Smooth muscle cell of the umbilical artery (primary cell): ENCODE data around the gene THAP3. TPM values are rescaled to one million over a fixed set of nuclear protein-coding genes. Genes with fewer than 3 reads are reported as not detected.

Experiments used
- total RNA-seq: library from RNA; depleted of rRNA; stranded (reverse); fragments of >200 nt; gene quantifications from 2 replicates; pipeline ENCODE4 v1.2.3, GENCODE V29; 2014

THAP3 gene, protein sequence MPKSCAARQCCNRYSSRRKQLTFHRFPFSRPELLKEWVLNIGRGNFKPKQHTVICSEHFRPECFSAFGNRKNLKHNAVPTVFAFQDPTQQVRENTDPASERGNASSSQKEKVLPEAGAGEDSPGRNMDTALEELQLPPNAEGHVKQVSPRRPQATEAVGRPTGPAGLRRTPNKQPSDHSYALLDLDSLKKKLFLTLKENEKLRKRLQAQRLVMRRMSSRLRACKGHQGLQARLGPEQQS
- total RNA-seq: 13.7 and 19.6 TPM in 2 replicates

DNA sequence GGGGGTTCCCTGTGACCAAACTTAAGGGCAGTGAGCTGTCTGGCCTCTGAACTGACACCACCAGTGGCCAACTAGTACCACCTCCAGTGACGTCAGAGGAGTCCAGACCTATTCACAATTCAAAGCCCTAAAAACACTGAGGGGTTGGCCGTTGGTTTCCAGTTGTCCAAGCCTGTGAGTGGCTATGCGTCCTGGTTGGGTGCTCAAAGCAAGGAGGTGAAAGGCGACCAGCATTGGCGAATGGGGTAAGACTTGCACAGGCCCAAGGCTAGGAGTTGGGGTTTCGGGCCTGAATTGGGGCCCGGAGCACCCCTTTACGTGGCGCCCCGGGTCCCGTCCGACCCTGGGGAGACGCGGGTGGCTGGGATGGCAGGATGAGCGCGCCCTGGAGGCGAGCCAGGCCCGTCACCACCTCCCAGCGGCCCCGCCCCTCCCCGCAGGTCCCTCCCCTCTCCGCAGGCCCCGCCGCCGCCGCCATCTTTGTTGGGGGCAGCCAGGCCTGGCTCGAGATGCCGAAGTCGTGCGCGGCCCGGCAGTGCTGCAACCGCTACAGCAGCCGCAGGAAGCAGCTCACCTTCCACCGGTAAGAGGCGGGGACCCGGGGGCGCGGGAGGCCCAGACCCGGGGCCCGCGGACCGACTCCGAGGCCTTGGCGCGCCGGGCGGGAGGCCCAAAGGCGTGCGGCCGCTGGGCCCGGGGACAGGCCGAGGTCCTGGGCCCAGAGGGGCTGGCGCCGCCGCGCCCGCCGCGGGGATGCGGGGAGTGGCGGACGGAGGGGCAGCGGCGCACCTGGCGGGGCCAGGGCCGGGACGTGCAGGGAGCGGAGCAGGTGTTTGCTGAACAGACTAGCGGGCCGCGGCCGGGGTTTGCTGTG lies at the start of gene THAP3:
THAP3 (plus strand) TSS at position 159 of the 874 bp plus-strand sequence; CDS start at position 510, 351 bp downstream.

DNA sequence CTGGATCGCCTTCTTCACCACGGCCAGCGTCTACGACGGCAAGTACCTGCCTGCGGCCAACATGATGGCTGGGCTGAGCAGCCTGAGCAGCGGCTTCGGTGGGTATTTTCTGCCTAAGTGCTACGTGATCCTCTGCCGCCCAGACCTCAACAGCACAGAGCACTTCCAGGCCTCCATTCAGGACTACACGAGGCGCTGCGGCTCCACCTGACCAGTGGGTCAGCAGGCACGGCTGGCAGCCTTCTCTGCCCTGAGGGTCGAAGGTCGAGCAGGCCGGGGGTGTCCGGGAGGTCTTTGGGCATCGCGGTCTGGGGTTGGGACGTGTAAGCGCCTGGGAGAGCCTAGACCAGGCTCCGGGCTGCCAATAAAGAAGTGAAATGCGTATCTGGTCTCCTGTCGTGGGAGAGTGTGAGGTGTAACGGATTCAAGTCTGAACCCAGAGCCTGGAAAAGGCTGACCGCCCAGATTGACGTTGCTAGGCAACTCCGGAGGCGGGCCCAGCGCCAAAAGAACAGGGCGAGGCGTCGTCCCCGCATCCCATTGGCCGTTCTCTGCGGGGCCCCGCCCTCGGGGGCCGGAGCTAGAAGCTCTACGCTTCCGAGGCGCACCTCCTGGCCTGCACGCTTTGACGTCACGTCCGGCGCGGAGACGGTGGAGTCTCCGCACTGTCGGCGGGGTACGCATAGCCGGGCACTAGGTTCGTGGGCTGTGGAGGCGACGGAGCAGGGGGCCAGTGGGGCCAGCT lies 45.1 kb upstream of the THAP3 start, which contains the start of gene ZBTB48:
ZBTB48 (plus strand) TSS at position 621 of the 745 bp plus-strand sequence. CDS start 616 bp downstream, outside the sequence.

DNA sequence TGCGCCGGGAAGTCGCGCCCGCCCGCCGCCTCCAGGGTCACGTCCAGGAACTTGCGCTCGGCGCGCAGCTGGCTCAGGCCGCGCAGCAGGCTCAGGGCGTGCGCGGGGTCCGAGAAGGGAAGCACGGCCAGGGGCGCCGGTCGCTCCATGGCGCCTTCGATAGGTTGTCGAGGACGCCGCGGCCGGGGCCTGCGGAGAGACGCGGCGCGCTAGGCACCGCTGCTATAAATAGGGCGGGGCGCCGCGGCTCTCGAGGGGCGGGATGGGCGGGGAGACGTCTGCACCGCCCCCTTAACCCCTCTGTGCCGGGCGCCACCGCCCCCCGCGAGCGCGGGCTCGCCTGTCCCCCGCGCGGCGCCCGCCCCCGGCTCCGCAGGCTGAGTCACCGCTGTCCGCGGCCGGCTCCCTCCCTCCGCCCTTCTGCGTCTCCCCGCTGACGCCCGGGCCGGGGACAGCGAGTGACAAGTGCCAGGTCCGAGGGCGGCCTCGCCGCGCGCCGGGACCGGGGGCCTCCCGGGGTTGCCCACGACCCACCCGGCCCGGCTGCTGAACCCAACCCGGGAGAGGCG lies 21.9 kb upstream of the THAP3 start, which contains the start of gene KLHL21:
KLHL21 (minus strand) TSS at position 201 of the 569 bp plus-strand sequence; CDS start at position 149, 52 bp downstream.

DNA sequence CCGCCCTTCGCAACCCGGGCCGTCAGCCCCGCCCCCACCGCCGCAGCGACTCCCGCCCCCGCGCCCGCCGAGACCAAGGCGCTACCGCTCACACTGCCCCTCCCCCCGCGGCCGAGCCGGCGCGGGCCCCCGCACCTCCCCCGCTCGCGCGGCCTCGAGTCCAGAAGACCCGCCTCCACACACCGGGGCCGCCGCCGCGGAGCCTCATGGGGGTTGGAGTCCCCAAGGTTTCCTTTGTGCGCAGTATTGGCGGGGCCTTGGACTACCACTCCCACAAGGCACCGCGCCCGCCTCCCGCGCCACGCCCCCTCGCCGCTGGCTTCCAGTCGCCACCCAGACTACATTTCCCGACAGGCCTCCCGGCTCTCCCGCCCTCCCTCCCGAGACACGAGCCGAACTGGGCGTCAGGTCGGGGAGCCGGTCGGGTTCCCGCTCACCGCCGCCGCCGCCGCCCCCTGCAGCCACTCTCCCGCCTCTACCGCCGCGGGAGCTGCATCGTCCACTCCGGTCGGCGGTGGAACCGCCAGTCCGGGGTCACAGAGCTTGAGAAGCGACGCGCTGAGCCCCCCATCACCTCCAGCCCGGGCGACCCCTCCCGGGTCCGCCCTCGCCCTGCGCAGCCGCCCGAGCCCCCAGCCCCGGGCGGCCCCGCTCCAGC lies 11.2 kb upstream of the THAP3 start, which contains the start of gene PHF13:
PHF13 (plus strand) TSS at position 371 of the 658 bp plus-strand sequence. CDS start 336 bp downstream, outside the sequence.

Other genes starting within 250 kb of the THAP3 start
- 26.1 and 50.6 TPM in 2 replicates for gene ACOT7, start 231.1 kb upstream of the THAP3 start, total RNA-seq
- gene HES2, start 204.9 kb upstream of the THAP3 start, total RNA-seq: 0.37 TPM in 1 of 2 replicates, not detected in the other
- gene ESPN, start 200.1 kb upstream of the THAP3 start, total RNA-seq: 0.05 TPM in 1 of 2 replicates, not detected in the other
- 4.2 and 13.4 TPM in 2 replicates for gene TNFRSF25, start 158.7 kb upstream of the THAP3 start, total RNA-seq
- gene PLEKHG5, start 133.2 kb upstream of the THAP3 start, total RNA-seq: 11.3 and 32.3 TPM in 2 replicates
- 20.8 and 30.5 TPM in 2 replicates for gene NOL9, start 70.4 kb upstream of the THAP3 start, total RNA-seq
- gene TAS1R1, start 69.6 kb upstream of the THAP3 start, total RNA-seq: not detected in 2 replicates
- 12.1 and 16.0 TPM in 2 replicates for gene ZBTB48, start 44.9 kb upstream of the THAP3 start, total RNA-seq
- 29.1 and 61.5 TPM in 2 replicates for gene KLHL21, start 22.0 kb upstream of the THAP3 start, total RNA-seq
- 13.7 and 19.3 TPM in 2 replicates for gene PHF13, start 11.1 kb upstream of the THAP3 start, total RNA-seq
- 37.7 and 75.8 TPM in 2 replicates for gene DNAJC11, start 76.9 kb downstream of the THAP3 start, total RNA-seq
- gene CAMTA1, start 160.6 kb downstream of the THAP3 start, total RNA-seq: 35.2 and 53.4 TPM in 2 replicates